GM18498 (cell line): Measurements from ENCODE around the gene PIP4K2C.

ENCODE experiments used
- ATAC-seq: cut with Tn5 transposase; IDR thresholded peaks from one replicate; pipeline ENCODE4 v1.9.1; 2021; ENCODE audit warnings: mild to moderate bottlenecking, moderate library complexity; ENCODE audit not compliant: unreplicated experiment

PIP4K2C gene

GRCh38 chr12:57620936-57621496 is 30.0 kb downstream of the PIP4K2C start:
- ATAC-seq, result no peak

- no peak for ATAC-seq
These were observed 30.7 kb downstream of the PIP4K2C start for GRCh38 chr12:57621497-57622292.

GRCh38 chr12:57622293-57623245 is 31.6 kb downstream of the PIP4K2C start:
- ATAC-seq, result no peak

- no peak for ATAC-seq
These were observed 32.4 kb downstream of the PIP4K2C start for GRCh38 chr12:57623385-57623784.

GRCh38 chr12:57623811-57624390 is 32.9 kb downstream of the PIP4K2C start:
- ATAC-seq, result no peak

GRCh38 chr12:57624441-57625220 is 33.6 kb downstream of the PIP4K2C start:
- no peak for ATAC-seq

- ATAC-seq, result no peak
These were observed 34.5 kb downstream of the PIP4K2C start for GRCh38 chr12:57625261-57626032.

- no peak for ATAC-seq
These were observed 35.3 kb downstream of the PIP4K2C start for GRCh38 chr12:57626111-57626920.

- ATAC-seq, result no peak
These were observed 36.0 kb downstream of the PIP4K2C start for GRCh38 chr12:57626921-57627445.

- ATAC-seq, result no peak
These were observed 36.7 kb downstream of the PIP4K2C start for GRCh38 chr12:57627501-57628279.

GRCh38 chr12:57628280-57629191 is 37.5 kb downstream of the PIP4K2C start:
- no peak for ATAC-seq

- no peak for ATAC-seq
These were observed 39.0 kb downstream of the PIP4K2C start for GRCh38 chr12:57629897-57630471.

GRCh38 chr12:57630891-57631433 is 40.0 kb downstream of the PIP4K2C start:
- ATAC-seq, result no peak

- no peak for ATAC-seq
These were observed 40.6 kb downstream of the PIP4K2C start for GRCh38 chr12:57631566-57632072.

- no peak for ATAC-seq
These were observed 41.3 kb downstream of the PIP4K2C start for GRCh38 chr12:57632073-57632957.
